Measurements from ENCODE around the gene SHISA8. TPM values are rescaled to one million over a fixed set of nuclear protein-coding genes. Genes with fewer than 3 reads are reported as not detected.
"Not testable (repeated sequence)": the region's sequence is repeated elsewhere in the genome, so short reads cannot be mapped to it uniquely, and the experiment has no call there.

The SHISA8 gene
- total RNA-seq, 4 donors from 2014 or later, result not detected

- 100% methylated on average over 1 of the region's 2 CpGs; no CpG with 5 or more reads in 1 of the 2 donors for WGBS, 2 donors (ENCODE audit: low coverage in 1 of 2)
- H3K4me3 ChIP-seq, result no peak overlapping the region
- TF ChIP-seq EP300 (IDR thresholded peaks at IDR 0.05) (no peak), POLR2A (IDR thresholded peaks at IDR 0.05) (no peak), CTCF (IDR thresholded peaks at IDR 0.05) (no peak), POLR2AphosphoS5 (IDR thresholded peaks at IDR 0.05) (no peak)
- no peaks in the 10 kb centered on the region for H3K36me3 ChIP-seq
- no peaks in the 10 kb centered on the region for H3K9me3 ChIP-seq
- H3K27ac ChIP-seq, result no peak overlapping the region
- peaks cover 0 to 6% (median 4%) of the 10 kb centered on the region in 3 donors for H3K4me1 ChIP-seq
- ATAC-seq, result no peak
- peaks cover 21% of the 10 kb centered on the region for H3K27me3 ChIP-seq
Measured at GRCh38 chr22:41952713-41953112, 37.8 kb upstream of the SHISA8 start.

- TF ChIP-seq CTCF (IDR thresholded peaks at IDR 0.05) (no peak), POLR2A (IDR thresholded peaks at IDR 0.05) (no peak), POLR2AphosphoS5 (IDR thresholded peaks at IDR 0.05) (no peak), EP300 (IDR thresholded peaks at IDR 0.05) (no peak)
- no peaks in the 10 kb centered on the region for H3K36me3 ChIP-seq
- no peak for ATAC-seq
Measured at GRCh38 chr22:41951898-41952474, 37.1 kb upstream of the SHISA8 start, which contains the start of gene SMIM45. SMIM45 (plus strand) TSS chr22:41952150.

GRCh38 chr22:41949297-41949965, 34.6 kb upstream of the SHISA8 start:
- H3K4me1 ChIP-seq, result peaks cover 0 to 20% (median 5%) of the 10 kb centered on the region in 3 donors
- no peaks in the 10 kb centered on the region for H3K9me3 ChIP-seq
- TF ChIP-seq CTCF (IDR thresholded peaks at IDR 0.05), result no peak
- peaks cover 16% of the 10 kb centered on the region for H3K27me3 ChIP-seq
- H3K4me3 ChIP-seq, result no peak overlapping the region
- H3K27ac ChIP-seq, result no peak overlapping the region
- ATAC-seq, result no peak
- WGBS, 2 donors (ENCODE audit: low coverage in 1 of 2), result 84% methylated on average over 6 of the region's 7 CpGs; no CpG with 5 or more reads in 1 of the 2 donors
- H3K36me3 ChIP-seq, result no peaks in the 10 kb centered on the region

More at GRCh38 chr22:41951898-41952474, 37.1 kb upstream of the SHISA8 start, which contains the start of gene SMIM45:
- H3K4me3 ChIP-seq, result no peak within 1 kb of the TSS
- 61 to 90% methylated on average over 2 to 7 of the region's 16 CpGs for WGBS, 2 donors (ENCODE audit: low coverage in 1 of 2)
- no peak within 1 kb of the TSS for H3K27ac ChIP-seq
- H3K27me3 ChIP-seq, result peaks cover 16% of the 10 kb centered on the region
- no peaks in the 10 kb centered on the region for H3K9me3 ChIP-seq
- peaks cover 0 to 8% (median 0%) of the 10 kb centered on the region in 3 donors for H3K4me1 ChIP-seq

- ATAC-seq, H3K9me3 ChIP-seq, H3K4me3 ChIP-seq, H3K36me3 ChIP-seq, H3K27ac ChIP-seq: not testable (repeated sequence)
- Histone ChIP-seq H3K27me3 (peaks cover 16% of the 10 kb centered on the region), H3K4me1 (peaks cover 0 to 20% (median 5%) of the 10 kb centered on the region in 3 donors)
- 89% methylated on average over 8 of the region's 8 CpGs; no CpG with 5 or more reads in 1 of the 2 donors for WGBS, 2 donors (ENCODE audit: low coverage in 1 of 2)
Measured at GRCh38 chr22:41948928-41949296, 34.0 kb upstream of the SHISA8 start.

- 80 to 90% methylated on average over 1 to 2 of the region's 2 CpGs for WGBS, 2 donors (ENCODE audit: low coverage in 1 of 2)
- ATAC-seq, result no peak
- Histone ChIP-seq H3K36me3 (no peaks in the 10 kb centered on the region), H3K4me3 (no peak overlapping the region), H3K4me1 (peaks cover 0 to 20% (median 5%) of the 10 kb centered on the region in 3 donors), H3K9me3 (no peaks in the 10 kb centered on the region), H3K27me3 (peaks cover 16% of the 10 kb centered on the region), H3K27ac (no peak overlapping the region)
- TF ChIP-seq CTCF (IDR thresholded peaks at IDR 0.05) (no peak), POLR2A (IDR thresholded peaks at IDR 0.05) (no peak), POLR2AphosphoS5 (IDR thresholded peaks at IDR 0.05) (no peak), EP300 (IDR thresholded peaks at IDR 0.05) (no peak)
Measured at GRCh38 chr22:41948142-41948541, 33.3 kb upstream of the SHISA8 start.

Measured in gastroesophageal sphincter (tissue), 4 donors.